Neural progenitor cell (in vitro differentiated cells): ENCODE measurements around the gene HCST. TPM values are rescaled to one million over a fixed set of nuclear protein-coding genes. Genes with fewer than 3 reads are reported as not detected.
A peak's percentile ranks its signal among the peaks of the same experiment; 100 is the strongest.

Experiments used
- DNase-seq: peaks from one replicate; pipeline ENCODE4 v3.0.0-alpha.2; 2016; ENCODE audit warnings: low spot score
- H2AFZ ChIP-seq: fragments of 200-600 bp; sonication (generic); replicated peaks from 2 replicates; pipeline ENCODE4 v1.6.1; 2016; ENCODE audit warnings: antibody characterized with exemption
- H3F3A ChIP-seq: fragments of 200-600 bp; sonication (generic); 2 replicates; pipeline ENCODE4 v1.6.1; 2016; ENCODE audit warnings: antibody characterized with exemption, low read depth
- H3K27ac ChIP-seq: fragments of 200-600 bp; sonication (generic); 2 replicates; pipeline ENCODE4 v1.5.1; 2016; ENCODE audit warnings: mild to moderate bottlenecking
- H3K27me3 ChIP-seq: fragments of 200-600 bp; sonication (generic); 2 replicates; pipeline ENCODE4 v1.6.1; 2016; ENCODE audit warnings: mild to moderate bottlenecking, moderate library complexity
- H3K36me3 ChIP-seq: fragments of 200-600 bp; sonication (generic); 2 replicates; pipeline ENCODE4 v1.5.1; 2016
- H3K4me1 ChIP-seq: fragments of 200-600 bp; sonication (generic); 2 replicates; pipeline ENCODE4 v1.6.1; 2016; ENCODE audit warnings: mixed run types
- H3K4me2 ChIP-seq: fragments of 200-600 bp; sonication (generic); 2 replicates; pipeline ENCODE4 v1.6.1; 2016
- H3K4me3 ChIP-seq: fragments of 200-600 bp; sonication (generic); 2 replicates; pipeline ENCODE4 v1.5.1; 2016
- H3K79me2 ChIP-seq: fragments of 200-600 bp; sonication (generic); 2 replicates; pipeline ENCODE4 v1.6.1; 2016; ENCODE audit warnings: low read depth
- H3K9ac ChIP-seq: fragments of 200-600 bp; sonication (generic); 2 replicates; pipeline ENCODE4 v1.6.1; 2016
- H3K9me3 ChIP-seq: fragments of 200-600 bp; sonication (generic); 2 replicates; pipeline ENCODE4 v1.5.1; 2016; ENCODE audit warnings: low read depth
- H4K20me1 ChIP-seq: fragments of 200-600 bp; sonication (generic); 2 replicates; pipeline ENCODE4 v1.6.1; 2016; ENCODE audit warnings: low read depth
- H3K27ac Mint-ChIP-seq: 3 replicates; pipeline ENCODE4 v1.8.0; 2021; ENCODE audit warnings: mixed read lengths
- H3K27me3 Mint-ChIP-seq: 2 replicates; pipeline ENCODE4 v1.8.0; 2022; ENCODE audit warnings: low read depth, mild to moderate bottlenecking, inconsistent platforms, moderate library complexity, mixed read lengths; ENCODE audit not compliant: insufficient read depth
- H3K36me3 Mint-ChIP-seq: 3 replicates; pipeline ENCODE4 v1.8.0; 2021; ENCODE audit warnings: mixed read lengths
- H3K4me1 Mint-ChIP-seq: 3 replicates; pipeline ENCODE4 v1.8.0; 2021; ENCODE audit warnings: mixed read lengths
- H3K4me3 Mint-ChIP-seq: 3 replicates; pipeline ENCODE4 v1.8.0; 2021; ENCODE audit warnings: mild to moderate bottlenecking, moderate library complexity, mixed read lengths
- H3K9me3 Mint-ChIP-seq: 3 replicates; pipeline ENCODE4 v1.8.0; 2020; ENCODE audit warnings: mixed read lengths
- CTCF ChIP-seq: fragments of 200-600 bp; sonication (generic); IDR thresholded peaks from 2 replicates; pipeline ENCODE4 v1.5.1; 2017; ENCODE audit warnings: antibody characterized with exemption, mild to moderate bottlenecking
- EZH2 ChIP-seq: fragments of 200-600 bp; sonication (generic); IDR thresholded peaks from 2 replicates; pipeline ENCODE4 v1.6.1; 2017; ENCODE audit warnings: antibody characterized with exemption, mild to moderate bottlenecking, moderate library complexity
- EZH2phosphoT487 ChIP-seq: fragments of 200-600 bp; sonication (generic); IDR thresholded peaks from 2 replicates; pipeline ENCODE4 v1.6.1; 2017; ENCODE audit warnings: antibody characterized with exemption
- total RNA-seq: library from RNA; depleted of rRNA; stranded (reverse); fragments of >200 nt; gene quantifications from 2 replicates; pipeline ENCODE4 v1.2.3, GENCODE V29; 2015; ENCODE audit warnings: low replicate concordance

HCST gene
- total RNA-seq, 1 donor from 2014 or later, result not detected

- no peak overlapping the region for H3K27ac Mint-ChIP-seq
- Histone ChIP-seq H4K20me1 (peaks cover 29% of the 10 kb centered on the region), H3K27me3 (no peaks in the 10 kb centered on the region), H3K4me2 (peak overlapping the region; percentile 92), H3K4me1 (peaks cover 8% of the 10 kb centered on the region), H3K79me2 (peaks cover 16% of the 10 kb centered on the region), H3K9me3 (no peaks in the 10 kb centered on the region), H3K9ac (peak overlapping the region; percentile 75), H3K36me3 (no peaks in the 10 kb centered on the region), H2AFZ (no peak overlapping the region), H3F3A (no peaks in the 10 kb centered on the region), H3K4me3 (peak overlapping the region; percentile 99), H3K27ac (no peak overlapping the region)
- DNase-seq, result no peak
- peaks cover 4% of the 10 kb centered on the region for H3K27me3 Mint-ChIP-seq
- TF ChIP-seq EZH2, result no peak
- no peak for TF ChIP-seq CTCF
- TF ChIP-seq EZH2phosphoT487, result no peak
- peaks cover 3% of the 10 kb centered on the region for H3K36me3 Mint-ChIP-seq
- H3K4me3 Mint-ChIP-seq, result peak overlapping the region; percentile 85
- H3K9me3 Mint-ChIP-seq, result no peaks in the 10 kb centered on the region
- H3K4me1 Mint-ChIP-seq, result peaks cover 24% of the 10 kb centered on the region
Measured at GRCh38 chr19:35937345-35938281, 35.3 kb downstream of the HCST start.

- H3K79me2 ChIP-seq, result peaks cover 16% of the 10 kb centered on the region
- H3K27ac ChIP-seq, result no peak overlapping the region
- Mint-ChIP-seq H3K27ac (no peak overlapping the region), H3K9me3 (no peaks in the 10 kb centered on the region), H3K36me3 (peaks cover 8% of the 10 kb centered on the region), H3K4me1 (peaks cover 24% of the 10 kb centered on the region), H3K27me3 (peaks cover 4% of the 10 kb centered on the region), H3K4me3 (peak overlapping the region; percentile 85)
- DNase-seq, result no peak
- no peaks in the 10 kb centered on the region for H3K36me3 ChIP-seq
- TF ChIP-seq EZH2 (no peak), CTCF (no peak), EZH2phosphoT487 (no peak)
- peak overlapping the region; percentile 99 for H3K4me3 ChIP-seq
- H3K27me3 ChIP-seq, result no peaks in the 10 kb centered on the region
- H3K9ac ChIP-seq, result no peak overlapping the region
- peak overlapping the region; percentile 92 for H3K4me2 ChIP-seq
- H4K20me1 ChIP-seq, result peaks cover 34% of the 10 kb centered on the region
- H2AFZ ChIP-seq, result no peak overlapping the region
- no peaks in the 10 kb centered on the region for H3K9me3 ChIP-seq
- no peaks in the 10 kb centered on the region for H3F3A ChIP-seq
- H3K4me1 ChIP-seq, result peaks cover 8% of the 10 kb centered on the region
Measured at GRCh38 chr19:35938282-35939224, 36.2 kb downstream of the HCST start.

GRCh38 chr19:35939307-35940077, 37.2 kb downstream of the HCST start:
- H3K4me1 ChIP-seq, result peaks cover 8% of the 10 kb centered on the region
- peaks cover 12% of the 10 kb centered on the region for H3K36me3 Mint-ChIP-seq
- DNase-seq, result no peak
- H3K4me3 Mint-ChIP-seq, result peak overlapping the region; percentile 41
- H3K9me3 Mint-ChIP-seq, result no peaks in the 10 kb centered on the region
- H3K27me3 Mint-ChIP-seq, result peaks cover 4% of the 10 kb centered on the region
- no peak overlapping the region for H3K4me3 ChIP-seq
- peaks cover 24% of the 10 kb centered on the region for H3K4me1 Mint-ChIP-seq
- H3K9me3 ChIP-seq, result no peaks in the 10 kb centered on the region
- H3K36me3 ChIP-seq, result no peaks in the 10 kb centered on the region
- no peaks in the 10 kb centered on the region for H3K27me3 ChIP-seq
- no peak overlapping the region for H3K9ac ChIP-seq
- H2AFZ ChIP-seq, result no peak overlapping the region
- H3K4me2 ChIP-seq, result no peak overlapping the region
- H4K20me1 ChIP-seq, result peaks cover 35% of the 10 kb centered on the region
- no peaks in the 10 kb centered on the region for H3F3A ChIP-seq
- no peak overlapping the region for H3K27ac ChIP-seq
- TF ChIP-seq EZH2phosphoT487, result no peak
- no peak for TF ChIP-seq CTCF
- no peak for TF ChIP-seq EZH2
- peaks cover 16% of the 10 kb centered on the region for H3K79me2 ChIP-seq
- no peak overlapping the region for H3K27ac Mint-ChIP-seq
